Bronchial epithelial cell (primary cell): Measurements from ENCODE around the gene TADA2A. TPM values are rescaled to one million over a fixed set of nuclear protein-coding genes. Genes with fewer than 3 reads are reported as not detected.
A peak's percentile ranks its signal among the peaks of the same experiment; 100 is the strongest.

Source experiments
- DNase-seq: peaks from one replicate; pipeline ENCODE4 v3.0.0-alpha.2; 2010; ENCODE audit warnings: low read depth
- FAIRE-seq: peaks from 2 replicates; lab custom pipeline; 2011; peaks lifted over from hg19 to GRCh38; lab: Jason Lieb, UNC
- H3K27me3 ChIP-seq: 2 replicates; pipeline ENCODE4 v1.5.1; 2011; ENCODE audit warnings: low read length; ENCODE audit not compliant: control insufficient read depth, insufficient read depth
- H3K36me3 ChIP-seq: 2 replicates; pipeline ENCODE4 v1.5.1; 2011; ENCODE audit warnings: low read length; ENCODE audit not compliant: control insufficient read depth, insufficient read depth
- H3K4me3 ChIP-seq: 2 replicates; pipeline ENCODE4 v1.5.1; 2011; ENCODE audit warnings: mild to moderate bottlenecking, low read depth, low read length, control low read depth
- total RNA-seq: library from RNA; depleted of rRNA; stranded (reverse); fragments of >200 nt; gene quantifications from 2 replicates; pipeline ENCODE4 v1.2.1, GENCODE V29; 2014
- TF ChIP-seq, protein P1 (sequence below): IDR thresholded peaks from 2 replicates; pipeline ENCODE4 v1.5.1; 2011; ENCODE audit warnings: mild to moderate bottlenecking, moderate library complexity, low read length, control low read depth, inconsistent platforms; ENCODE audit not compliant: insufficient read depth, severe bottlenecking

The TADA2A gene
- total RNA-seq, 1 donor from 2014 or later: 15.8 TPM

DNA sequence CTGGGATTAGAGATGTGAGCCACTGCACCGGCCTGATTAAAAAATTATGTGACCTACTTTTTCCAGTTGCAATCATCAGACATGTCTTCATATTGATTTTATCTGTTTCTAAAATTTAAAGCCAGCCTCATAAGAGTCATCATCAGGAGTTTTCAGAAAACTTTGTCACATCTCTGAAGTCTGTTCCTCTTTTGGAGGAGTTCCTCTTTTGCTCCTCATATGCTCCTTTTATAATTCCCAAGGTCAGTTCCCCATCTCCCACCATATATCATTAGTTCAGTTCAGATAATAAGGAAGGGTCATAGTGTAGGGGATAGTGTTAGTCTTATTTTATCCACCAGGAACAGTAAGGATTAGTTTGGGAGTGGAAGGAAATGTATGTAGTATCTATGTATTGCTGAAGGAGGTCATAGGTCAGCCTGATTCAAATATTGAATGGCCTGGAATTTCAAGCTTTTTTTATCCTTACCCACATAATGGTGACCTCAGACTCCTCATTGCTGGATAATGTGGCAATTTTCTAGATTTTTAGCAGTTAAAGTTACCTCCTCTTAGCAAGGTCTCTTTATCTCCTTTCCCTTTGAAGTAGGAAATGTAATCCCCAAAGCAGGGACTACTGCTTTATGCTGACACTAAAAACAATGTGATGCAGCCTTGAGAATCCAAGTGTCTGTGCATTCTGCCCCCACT is 69.2 kb downstream of the TADA2A start:
- DNase-seq (no peak), FAIRE-seq (no peak)
- TF ChIP-seq, protein P1, sequence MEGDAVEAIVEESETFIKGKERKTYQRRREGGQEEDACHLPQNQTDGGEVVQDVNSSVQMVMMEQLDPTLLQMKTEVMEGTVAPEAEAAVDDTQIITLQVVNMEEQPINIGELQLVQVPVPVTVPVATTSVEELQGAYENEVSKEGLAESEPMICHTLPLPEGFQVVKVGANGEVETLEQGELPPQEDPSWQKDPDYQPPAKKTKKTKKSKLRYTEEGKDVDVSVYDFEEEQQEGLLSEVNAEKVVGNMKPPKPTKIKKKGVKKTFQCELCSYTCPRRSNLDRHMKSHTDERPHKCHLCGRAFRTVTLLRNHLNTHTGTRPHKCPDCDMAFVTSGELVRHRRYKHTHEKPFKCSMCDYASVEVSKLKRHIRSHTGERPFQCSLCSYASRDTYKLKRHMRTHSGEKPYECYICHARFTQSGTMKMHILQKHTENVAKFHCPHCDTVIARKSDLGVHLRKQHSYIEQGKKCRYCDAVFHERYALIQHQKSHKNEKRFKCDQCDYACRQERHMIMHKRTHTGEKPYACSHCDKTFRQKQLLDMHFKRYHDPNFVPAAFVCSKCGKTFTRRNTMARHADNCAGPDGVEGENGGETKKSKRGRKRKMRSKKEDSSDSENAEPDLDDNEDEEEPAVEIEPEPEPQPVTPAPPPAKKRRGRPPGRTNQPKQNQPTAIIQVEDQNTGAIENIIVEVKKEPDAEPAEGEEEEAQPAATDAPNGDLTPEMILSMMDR: no peak
- H3K4me3 ChIP-seq: no peak overlapping the region
- no peaks in the 10 kb centered on the region for H3K27me3 ChIP-seq
- H3K36me3 ChIP-seq: peaks cover 8% of the 10 kb centered on the region

GRCh38 chr17:37476431-37477120 is 69.9 kb downstream of the TADA2A start:
- DNase-seq (peak; percentile 78), FAIRE-seq (no peak)
- TF ChIP-seq, protein P1: no peak
- no peaks in the 10 kb centered on the region for H3K27me3 ChIP-seq
- H3K36me3 ChIP-seq: peaks cover 8% of the 10 kb centered on the region
- H3K4me3 ChIP-seq: no peak overlapping the region

- H3K4me3 ChIP-seq: no peak overlapping the region
- H3K36me3 ChIP-seq: peaks cover 7% of the 10 kb centered on the region
- H3K27me3 ChIP-seq: no peaks in the 10 kb centered on the region
- FAIRE-seq (no peak), DNase-seq (peak; percentile 64)
- TF ChIP-seq, protein P1: no peak
Observed at GRCh38 chr17:37478187-37478586, 71.5 kb downstream of the TADA2A start.

DNA sequence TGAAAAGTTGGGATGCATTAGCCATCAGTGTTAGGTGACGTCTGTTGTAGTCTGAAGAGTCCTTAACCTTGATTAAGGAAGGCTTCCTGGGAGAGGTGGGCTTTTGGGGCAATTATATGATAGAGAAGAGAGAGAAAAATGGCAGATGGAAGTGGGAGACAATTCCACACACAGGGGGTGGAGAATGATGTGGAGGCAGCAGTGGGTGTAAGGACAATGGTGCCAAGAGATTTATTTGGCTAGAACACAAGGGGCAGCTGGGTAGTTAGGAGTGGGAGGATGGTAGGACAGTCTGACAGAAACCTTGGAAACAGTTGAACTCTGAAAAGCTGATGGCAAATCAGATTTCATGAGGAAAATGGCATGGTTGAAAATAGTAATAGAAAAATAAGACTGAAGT is 72.3 kb downstream of the TADA2A start:
- Histone ChIP-seq H3K36me3 (peaks cover 7% of the 10 kb centered on the region), H3K4me3 (no peak overlapping the region), H3K27me3 (no peaks in the 10 kb centered on the region)
- DNase-seq (no peak), FAIRE-seq (no peak)
- TF ChIP-seq, protein P1: no peak

DNA sequence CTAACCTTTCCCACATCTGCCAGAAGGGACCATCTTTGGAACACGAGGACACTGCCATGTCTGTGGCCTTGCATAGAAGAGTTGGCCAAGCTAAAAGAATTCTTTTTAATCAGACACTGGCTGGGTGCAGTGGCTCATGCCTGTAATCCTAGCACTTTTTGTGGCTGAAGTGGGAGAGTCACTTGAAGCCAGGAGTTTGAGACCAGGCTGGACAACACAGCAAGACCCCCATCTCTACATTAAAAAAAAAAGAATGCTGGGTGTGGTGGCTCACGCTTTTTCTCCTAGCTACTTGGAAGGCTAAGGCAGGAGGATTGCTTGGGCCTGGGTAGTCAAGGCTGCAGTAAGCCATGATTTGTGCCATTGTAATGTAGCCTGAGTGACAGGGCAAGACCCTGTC is 73.7 kb downstream of the TADA2A start:
- no peak for DNase-seq
- H3K27me3 ChIP-seq: no peaks in the 10 kb centered on the region
- peaks cover 4% of the 10 kb centered on the region for H3K36me3 ChIP-seq
- no peak overlapping the region for H3K4me3 ChIP-seq
- TF ChIP-seq, protein P1: no peak
- no peak for FAIRE-seq
